GM18505 (cell line): ENCODE data around the gene THYN1.
"Not testable (repeated sequence)": the region's sequence is repeated elsewhere in the genome, so short reads cannot be mapped to it uniquely, and the experiment has no call there.

Source experiments
- ATAC-seq: cut with Tn5 transposase; IDR thresholded peaks from one replicate; pipeline ENCODE4 v1.9.1; 2021; ENCODE audit not compliant: unreplicated experiment
- POLR2A ChIP-seq: IDR thresholded peaks from 4 replicates; pipeline ENCODE4 v1.6.1; 2011; ENCODE audit warnings: borderline replicate concordance; ENCODE audit not compliant: insufficient read depth, insufficient read length; ENCODE audit errors: extremely low read depth

Gene THYN1

DNA sequence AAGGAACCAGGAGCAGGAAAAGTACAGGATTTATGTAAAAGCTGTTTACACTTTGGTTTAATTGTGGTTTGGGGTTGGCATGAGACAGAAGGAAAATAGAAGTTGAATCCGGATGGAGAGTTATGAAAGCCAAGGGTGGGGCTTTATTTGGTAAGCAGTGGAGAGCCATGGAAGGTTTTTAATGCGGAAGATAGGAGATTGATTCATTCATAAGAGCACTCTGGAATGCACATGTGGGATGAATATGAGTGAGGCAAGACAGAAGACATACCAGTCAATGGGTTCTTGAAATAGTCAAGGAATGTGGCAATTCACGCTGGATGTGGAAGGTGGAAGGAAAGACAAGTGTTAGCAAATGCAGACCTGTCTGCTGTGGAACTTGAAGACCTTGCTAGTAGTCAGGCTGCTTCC, 13.7 kb upstream of the THYN1 start:
- no peak for ATAC-seq

GRCh38 chr11:134266440-134266839, 13.3 kb upstream of the THYN1 start:
- no peak for TF ChIP-seq POLR2A
- ATAC-seq, result no peak

More for the DNA sequence above, 13.7 kb upstream of the THYN1 start:
- TF ChIP-seq POLR2A, result no peak

- ATAC-seq, result no peak
- no peak for TF ChIP-seq POLR2A
Observed at GRCh38 chr11:134264966-134265764, 12.0 kb upstream of the THYN1 start.

GRCh38 chr11:134261626-134262488, 8.7 kb upstream of the THYN1 start:
- no peak for ATAC-seq
- no peak for TF ChIP-seq POLR2A

DNA sequence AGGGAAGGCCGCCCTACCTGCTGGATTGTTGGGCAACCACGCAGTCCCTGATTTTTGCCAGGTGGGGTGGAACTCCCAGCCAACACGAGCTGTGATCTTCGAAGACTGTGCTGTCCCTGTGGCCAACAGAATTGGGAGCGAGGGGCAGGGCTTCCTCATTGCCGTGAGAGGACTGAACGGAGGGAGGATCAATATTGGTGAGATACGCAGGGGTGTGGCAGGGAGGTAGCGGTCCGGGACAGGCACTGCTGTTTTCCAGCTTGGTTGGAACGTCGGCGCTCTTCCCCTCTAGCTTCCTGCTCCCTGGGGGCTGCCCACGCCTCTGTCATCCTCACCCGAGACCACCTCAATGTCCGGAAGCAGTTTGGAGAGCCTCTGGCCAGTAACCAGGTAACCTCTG, 7.8 kb upstream of the THYN1 start:
- TF ChIP-seq POLR2A, result no peak
- no peak for ATAC-seq

DNA sequence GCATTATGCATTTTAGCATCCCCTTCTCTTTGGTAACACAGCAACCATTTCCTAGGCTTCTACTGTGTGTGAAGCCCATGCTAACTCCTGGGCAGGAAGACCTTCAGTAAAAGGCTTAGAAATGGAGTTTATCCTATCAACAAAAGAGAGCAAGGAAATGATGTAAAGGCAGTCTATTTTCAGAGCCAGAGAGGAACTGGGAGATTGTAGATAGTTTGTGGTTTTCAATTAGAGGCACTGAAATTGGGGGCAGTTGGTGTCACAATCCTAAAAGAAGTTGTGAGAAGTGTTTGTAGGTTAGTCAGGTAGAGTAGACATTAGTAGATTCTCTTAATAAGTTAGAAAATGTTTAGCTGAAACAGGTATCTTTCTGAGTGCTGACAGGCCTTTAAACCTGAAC, 7.4 kb upstream of the THYN1 start:
- TF ChIP-seq POLR2A, result no peak
- ATAC-seq, result no peak

GRCh38 chr11:134258577-134258976, 5.4 kb upstream of the THYN1 start:
- no peak for ATAC-seq
- no peak for TF ChIP-seq POLR2A

DNA sequence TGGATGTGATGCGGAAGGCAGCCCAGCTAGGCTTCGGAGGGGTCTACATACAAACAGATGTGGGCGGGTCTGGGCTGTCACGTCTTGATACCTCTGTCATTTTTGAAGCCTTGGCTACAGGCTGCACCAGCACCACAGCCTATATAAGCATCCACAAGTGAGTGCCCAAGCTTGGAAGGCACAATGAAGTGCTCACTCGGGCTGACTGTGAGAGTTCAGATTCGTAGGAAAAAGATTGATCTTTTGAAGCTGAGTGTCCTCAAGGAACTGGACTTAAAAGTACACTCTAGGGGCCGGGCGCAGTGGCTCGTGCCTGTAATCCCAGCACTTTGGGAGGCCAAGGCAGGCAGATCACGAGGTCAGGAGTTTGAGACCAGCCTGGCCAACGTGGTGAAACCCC, 3.9 kb upstream of the THYN1 start:
- ATAC-seq, result no peak
- no peak for TF ChIP-seq POLR2A

DNA sequence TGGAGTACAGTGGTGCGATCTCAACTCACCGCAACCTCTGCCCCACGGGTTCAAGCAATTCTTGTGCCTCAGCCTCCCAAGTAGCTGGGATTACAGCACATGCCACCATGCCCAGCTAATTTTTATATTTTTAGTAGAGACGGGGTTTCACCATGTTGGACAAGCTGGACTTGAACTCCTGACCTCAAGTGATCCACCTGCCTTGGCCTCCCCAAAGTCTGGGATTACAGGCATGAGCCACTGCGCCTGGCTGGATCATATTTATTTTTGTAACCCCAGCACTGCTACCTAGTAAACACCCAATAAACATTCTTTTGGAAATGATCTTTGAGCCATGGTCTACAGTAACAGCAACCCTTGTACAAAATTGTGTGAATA, 2.0 kb upstream of the THYN1 start:
- ATAC-seq, result not testable (repeated sequence)

- no peak for TF ChIP-seq POLR2A
- no peak for ATAC-seq
Observed at GRCh38 chr11:134254433-134255183, 1.5 kb upstream of the THYN1 start.

GRCh38 chr11:134252346-134253187, 585 bp downstream of the THYN1 start:
- no peak for TF ChIP-seq POLR2A
- ATAC-seq, result peak; percentile 30

GRCh38 chr11:134250675-134251074, 2.5 kb downstream of the THYN1 start:
- no peak for TF ChIP-seq POLR2A
- no peak for ATAC-seq

DNA sequence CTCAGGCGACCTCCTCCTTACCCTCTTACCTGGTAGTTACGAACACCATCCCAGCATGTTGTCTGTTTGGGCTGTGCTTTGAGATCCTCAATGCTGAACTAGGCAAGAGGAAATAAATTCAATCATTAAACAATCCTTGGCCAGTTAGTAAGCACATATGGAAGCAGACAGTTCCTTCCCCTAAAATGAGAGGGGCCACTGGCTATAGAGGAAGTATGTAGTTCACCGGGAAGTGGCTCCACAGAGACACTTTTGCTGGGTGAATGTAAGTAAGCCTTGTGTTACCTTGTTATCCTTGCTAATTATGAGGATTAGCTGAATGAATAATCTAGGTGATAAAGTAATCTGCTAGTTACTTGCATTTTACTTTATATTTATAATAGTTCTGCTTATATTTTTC, 2.9 kb downstream of the THYN1 start:
- no peak for ATAC-seq
- no peak for TF ChIP-seq POLR2A
